ENCODE measurements around the gene F2R.

GRCh38 chr5:76775921-76776320 lies 60.0 kb downstream of the F2R start:
- TF ChIP-seq POLR2A (IDR thresholded peaks at IDR 0.05): no peak
- TF ChIP-seq, protein P1, sequence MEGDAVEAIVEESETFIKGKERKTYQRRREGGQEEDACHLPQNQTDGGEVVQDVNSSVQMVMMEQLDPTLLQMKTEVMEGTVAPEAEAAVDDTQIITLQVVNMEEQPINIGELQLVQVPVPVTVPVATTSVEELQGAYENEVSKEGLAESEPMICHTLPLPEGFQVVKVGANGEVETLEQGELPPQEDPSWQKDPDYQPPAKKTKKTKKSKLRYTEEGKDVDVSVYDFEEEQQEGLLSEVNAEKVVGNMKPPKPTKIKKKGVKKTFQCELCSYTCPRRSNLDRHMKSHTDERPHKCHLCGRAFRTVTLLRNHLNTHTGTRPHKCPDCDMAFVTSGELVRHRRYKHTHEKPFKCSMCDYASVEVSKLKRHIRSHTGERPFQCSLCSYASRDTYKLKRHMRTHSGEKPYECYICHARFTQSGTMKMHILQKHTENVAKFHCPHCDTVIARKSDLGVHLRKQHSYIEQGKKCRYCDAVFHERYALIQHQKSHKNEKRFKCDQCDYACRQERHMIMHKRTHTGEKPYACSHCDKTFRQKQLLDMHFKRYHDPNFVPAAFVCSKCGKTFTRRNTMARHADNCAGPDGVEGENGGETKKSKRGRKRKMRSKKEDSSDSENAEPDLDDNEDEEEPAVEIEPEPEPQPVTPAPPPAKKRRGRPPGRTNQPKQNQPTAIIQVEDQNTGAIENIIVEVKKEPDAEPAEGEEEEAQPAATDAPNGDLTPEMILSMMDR (IDR thresholded peaks at IDR 0.05): no peak
